Suprapubic skin (tissue), 4 donors: Measurements from ENCODE around the gene VTI1A. TPM values are rescaled to one million over a fixed set of nuclear protein-coding genes. Genes with fewer than 3 reads are reported as not detected.
"Not testable (repeated sequence)": the region's sequence is repeated elsewhere in the genome, so short reads cannot be mapped to it uniquely, and the experiment has no call there.

Experiments used
- DNase-seq, 2 donors: peaks; one replicate each; pipeline ENCODE4 v3.0.0-alpha.2; 2019; ENCODE audit warnings: low spot score in 2 of 2
- H3K27ac ChIP-seq: fragments of 200-600 bp; sonication (generic); one replicate; pipeline ENCODE4 v1.5.1; 2019
- H3K27me3 ChIP-seq: fragments of 200-600 bp; sonication (generic); one replicate; pipeline ENCODE4 v1.5.1; 2019
- H3K36me3 ChIP-seq: fragments of 200-600 bp; sonication (generic); one replicate; pipeline ENCODE4 v1.5.1; 2019
- H3K4me1 ChIP-seq: fragments of 200-600 bp; sonication (generic); one replicate; pipeline ENCODE4 v1.5.1; 2019
- H3K4me3 ChIP-seq: fragments of 200-600 bp; sonication (generic); one replicate; pipeline ENCODE4 v1.5.1; 2019; ENCODE audit warnings: mild to moderate bottlenecking
- H3K9me3 ChIP-seq: fragments of 200-600 bp; sonication (generic); one replicate; pipeline ENCODE4 v1.5.1; 2019
- CTCF ChIP-seq, 2 donors: fragments of 200-600 bp in 1 of 2; fragments of 450-650 bp in 1 of 2; sonication (generic) in 1 of 2; IDR thresholded peaks; one replicate each; pipeline ENCODE4 v1.5.1; 2016 to 2019; ENCODE audit warnings: antibody characterized with exemption in 2 of 2, mild to moderate bottlenecking in 1 of 2, moderate library complexity in 1 of 2
- EP300 ChIP-seq: sonication (generic); formaldehyde crosslinking; IDR thresholded peaks from one replicate; pipeline ENCODE4 v1.6.1; 2017; ENCODE audit warnings: antibody characterized with exemption
- POLR2A ChIP-seq, 2 donors: fragments of 450-650 bp; IDR thresholded peaks; one replicate each; pipeline ENCODE4 v1.6.1; 2017; ENCODE audit warnings: antibody characterized with exemption in 2 of 2, mild to moderate bottlenecking in 2 of 2, moderate library complexity in 2 of 2
- POLR2AphosphoS5 ChIP-seq, 3 donors: sonication (generic); formaldehyde crosslinking; IDR thresholded peaks; one replicate each; pipeline ENCODE4 v1.6.1; 2017; ENCODE audit warnings: antibody characterized with exemption in 3 of 3
- WGBS: methylation state at CpG from one replicate; pipeline ENCODE4 v1.1.5; 2018; 5-methylcytosine and 5-hydroxymethylcytosine counted together
- total RNA-seq, 4 donors: library from RNA; depleted of rRNA; stranded (reverse); fragments of >200 nt; gene quantifications; one replicate each; pipeline ENCODE4 v1.1.0, GENCODE V29; 2016

The VTI1A gene
- total RNA-seq, 4 donors from 2014 or later, result 43.0 to 81.0 (median 49.2) TPM

- Histone ChIP-seq H3K27ac (peak overlapping the region; percentile 31), H3K4me1 (peaks cover 17% of the 10 kb centered on the region), H3K27me3 (no peaks in the 10 kb centered on the region), H3K9me3 (no peaks in the 10 kb centered on the region), H3K36me3 (no peaks in the 10 kb centered on the region), H3K4me3 (no peak overlapping the region)
- no peak for DNase-seq
- whole genome bisulfite sequencing, result 36% methylated on average over 4 of the region's 4 CpGs
- TF ChIP-seq CTCF (IDR thresholded peaks at IDR 0.05) (no peak), EP300 (no peak), POLR2A (IDR thresholded peaks at IDR 0.05) (no peak), POLR2AphosphoS5 (IDR thresholded peaks at IDR 0.05) (no peak)
These were observed 138.1 kb downstream of the VTI1A start for GRCh38 chr10:112585126-112585525.

- 54% methylated on average over 5 of the region's 5 CpGs for WGBS
- no peak for DNase-seq
- TF ChIP-seq POLR2AphosphoS5 (IDR thresholded peaks at IDR 0.05) (no peak), EP300 (no peak), POLR2A (IDR thresholded peaks at IDR 0.05) (no peak), CTCF (IDR thresholded peaks at IDR 0.05) (no peak)
These were observed 138.9 kb downstream of the VTI1A start for GRCh38 chr10:112585960-112586359.

GRCh38 chr10:112587729-112588128, 140.7 kb downstream of the VTI1A start:
- H3K4me1 ChIP-seq, result peaks cover 17% of the 10 kb centered on the region
- TF ChIP-seq POLR2AphosphoS5 (IDR thresholded peaks at IDR 0.05) (no peak), EP300 (no peak), CTCF (IDR thresholded peaks at IDR 0.05) (no peak), POLR2A (IDR thresholded peaks at IDR 0.05) (no peak)
- no peaks in the 10 kb centered on the region for H3K9me3 ChIP-seq
- H3K27ac ChIP-seq, result no peak overlapping the region
- H3K4me3 ChIP-seq, result no peak overlapping the region
- DNase-seq, result no peak
- no peaks in the 10 kb centered on the region for H3K36me3 ChIP-seq
- no peaks in the 10 kb centered on the region for H3K27me3 ChIP-seq

More at GRCh38 chr10:112585960-112586359, 138.9 kb downstream of the VTI1A start:
- Histone ChIP-seq H3K27ac (no peak overlapping the region), H3K4me3 (no peak overlapping the region), H3K27me3 (no peaks in the 10 kb centered on the region), H3K9me3 (no peaks in the 10 kb centered on the region), H3K4me1 (peaks cover 17% of the 10 kb centered on the region), H3K36me3 (no peaks in the 10 kb centered on the region)

- TF ChIP-seq CTCF (IDR thresholded peaks at IDR 0.05) (no peak), EP300 (no peak), POLR2A (IDR thresholded peaks at IDR 0.05) (no peak), POLR2AphosphoS5 (IDR thresholded peaks at IDR 0.05) (no peak)
- no peaks in the 10 kb centered on the region for H3K9me3 ChIP-seq
- no peak overlapping the region for H3K4me3 ChIP-seq
- no peaks in the 10 kb centered on the region for H3K27me3 ChIP-seq
- no peak overlapping the region for H3K27ac ChIP-seq
- 87% methylated on average over 5 of the region's 5 CpGs for WGBS
- H3K4me1 ChIP-seq, result peaks cover 17% of the 10 kb centered on the region
- DNase-seq, result no peak
- H3K36me3 ChIP-seq, result no peaks in the 10 kb centered on the region
These were observed 141.4 kb downstream of the VTI1A start for GRCh38 chr10:112588225-112588990.

GRCh38 chr10:112589081-112589480, 142.1 kb downstream of the VTI1A start:
- no peak for DNase-seq
- 97% methylated on average over 6 of the region's 6 CpGs for WGBS
- Histone ChIP-seq H3K36me3 (no peaks in the 10 kb centered on the region), H3K27ac (no peak overlapping the region), H3K9me3 (no peaks in the 10 kb centered on the region), H3K4me3 (no peak overlapping the region), H3K27me3 (no peaks in the 10 kb centered on the region), H3K4me1 (peaks cover 17% of the 10 kb centered on the region)
- no peak for TF ChIP-seq EP300
- TF ChIP-seq CTCF (IDR thresholded peaks at IDR 0.05), result no peak

GRCh38 chr10:112590786-112591185, 143.8 kb downstream of the VTI1A start:
- not testable (repeated sequence) for H3K9me3 ChIP-seq, H3K4me3 ChIP-seq, H3K27ac ChIP-seq, H3K4me1 ChIP-seq, DNase-seq, H3K27me3 ChIP-seq, H3K36me3 ChIP-seq
- 69% methylated on average over 7 of the region's 7 CpGs for WGBS
